ENCODE results near the gene TSPAN32.
"Not testable (repeated sequence)": the region's sequence is repeated elsewhere in the genome, so short reads cannot be mapped to it uniquely, and the experiment has no call there.

TSPAN32 gene

GRCh38 chr11:2333486-2334205 lies 31.8 kb downstream of the TSPAN32 start:
- DNase-seq (ENCODE audit: low spot score) = not testable (repeated sequence)

DNA sequence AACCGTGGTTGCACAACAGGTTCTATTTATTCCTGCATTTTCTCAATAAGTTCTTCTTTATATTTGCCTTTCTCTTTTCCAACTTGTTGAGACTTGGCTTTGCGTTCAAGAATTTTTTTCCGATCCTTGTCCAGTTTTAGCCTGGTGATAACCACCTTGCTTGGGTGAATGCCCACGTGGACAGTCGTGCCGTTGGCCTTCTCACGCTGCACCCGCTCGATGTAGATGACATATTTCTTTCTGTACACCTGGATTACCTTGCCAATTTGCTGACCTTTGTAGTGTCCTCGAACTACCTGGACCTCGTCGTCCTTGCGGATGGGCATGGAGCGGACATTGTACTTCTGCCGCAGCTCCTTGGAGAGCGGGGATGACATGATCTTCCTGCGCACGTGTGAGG lies 33.5 kb downstream of the TSPAN32 start:
- DNase-seq (ENCODE audit: low spot score) = not testable (repeated sequence)

GRCh38 chr11:2338760-2339159 lies 36.9 kb downstream of the TSPAN32 start:
- DNase-seq (ENCODE audit: low spot score) = not testable (repeated sequence)

DNA sequence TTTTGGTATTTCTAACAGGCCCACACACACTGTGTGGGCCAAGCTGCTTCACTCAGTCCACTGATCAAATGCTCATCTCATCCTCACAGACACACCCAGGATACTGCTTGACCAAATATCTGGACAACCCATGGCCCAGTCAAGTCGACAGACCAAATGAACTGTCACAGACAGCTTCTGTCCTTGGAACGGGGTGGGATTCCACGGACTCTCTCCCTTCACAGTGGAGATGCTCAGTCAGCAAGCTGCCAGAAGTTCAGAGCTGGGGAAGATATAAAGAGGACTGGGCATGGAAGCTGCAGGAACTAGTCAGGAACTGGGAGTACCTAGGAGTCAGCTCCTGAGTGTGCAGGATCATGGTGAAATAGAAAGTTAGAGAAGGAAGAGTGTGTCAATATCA lies 40.7 kb downstream of the TSPAN32 start:
- no peak for DNase-seq (ENCODE audit: low spot score)

GRCh38 chr11:2342981-2343380 lies 41.2 kb downstream of the TSPAN32 start:
- no peak for DNase-seq (ENCODE audit: low spot score)

- DNase-seq (ENCODE audit: low spot score) = no peak
Measured at GRCh38 chr11:2343502-2343901, 41.7 kb downstream of the TSPAN32 start.

DNA sequence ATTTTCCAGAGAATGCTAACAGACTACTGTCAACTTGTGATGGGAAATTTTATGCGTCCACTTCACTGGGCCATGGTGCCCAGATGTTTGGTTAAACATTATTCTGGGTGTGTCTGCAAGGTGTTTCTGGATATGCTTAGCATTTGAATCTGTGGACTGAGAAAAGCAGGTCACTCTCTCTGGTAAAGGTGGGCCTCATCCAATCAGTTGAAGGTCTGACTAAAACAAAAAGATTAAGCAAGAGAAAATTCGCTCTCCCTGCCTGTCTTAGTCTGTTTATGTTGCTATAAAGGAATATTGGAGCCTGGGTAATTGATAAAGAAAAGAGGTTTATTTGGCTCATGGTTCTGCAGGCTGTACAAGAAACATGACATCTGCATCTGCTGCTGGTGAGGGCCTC lies 43.2 kb downstream of the TSPAN32 start:
- no peak for DNase-seq (ENCODE audit: low spot score)

- no peak for DNase-seq (ENCODE audit: low spot score)
Measured at GRCh38 chr11:2346014-2346413, 44.2 kb downstream of the TSPAN32 start.

GRCh38 chr11:2346586-2347307 lies 44.9 kb downstream of the TSPAN32 start:
- DNase-seq (ENCODE audit: low spot score) = no peak

DNA sequence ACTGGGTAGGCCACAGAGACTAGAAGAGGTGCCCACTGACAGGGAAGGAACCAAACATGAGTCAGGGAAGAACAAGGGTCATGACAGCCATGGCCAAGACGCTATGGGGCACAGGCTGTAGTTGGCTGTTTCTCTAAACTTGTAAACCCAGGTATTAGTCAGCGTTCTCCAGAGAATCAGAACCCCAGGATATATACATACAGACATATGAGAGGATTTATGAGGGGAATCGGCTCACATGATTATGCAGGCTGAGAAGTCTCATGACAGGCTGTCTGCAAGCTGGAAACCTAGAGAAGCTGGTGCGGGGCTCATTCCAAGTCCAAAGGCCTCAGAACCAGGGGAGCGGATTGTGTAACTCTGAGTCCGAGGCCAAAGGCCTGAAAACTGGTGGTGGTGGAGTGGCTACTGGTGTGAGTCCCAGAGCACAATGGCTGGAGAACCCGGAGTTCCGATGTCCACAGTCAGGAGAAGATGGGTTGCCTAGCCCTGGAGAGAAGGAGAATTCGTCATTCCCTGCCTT lies 45.6 kb downstream of the TSPAN32 start:
- no peak for DNase-seq (ENCODE audit: low spot score)

DNA sequence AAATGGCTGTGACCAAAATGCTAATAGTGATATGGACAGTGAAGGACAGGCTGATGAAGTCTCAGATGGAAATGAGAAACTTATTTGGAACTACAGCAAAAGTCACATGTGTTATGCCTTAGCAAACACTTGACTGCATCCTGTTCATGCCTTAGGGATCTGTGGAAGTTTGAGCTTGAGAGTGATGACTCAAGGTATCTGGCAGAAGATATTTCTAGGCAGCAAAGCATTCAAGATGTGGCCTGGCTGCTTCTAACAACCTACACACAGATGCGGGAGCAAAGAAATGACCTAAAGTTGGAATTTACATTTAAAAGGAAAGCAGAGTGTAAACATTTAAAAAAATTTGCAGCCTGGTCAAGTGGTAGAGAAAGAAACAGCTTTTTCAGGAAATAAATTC lies 47.2 kb downstream of the TSPAN32 start:
- DNase-seq (ENCODE audit: low spot score) = no peak

DNA sequence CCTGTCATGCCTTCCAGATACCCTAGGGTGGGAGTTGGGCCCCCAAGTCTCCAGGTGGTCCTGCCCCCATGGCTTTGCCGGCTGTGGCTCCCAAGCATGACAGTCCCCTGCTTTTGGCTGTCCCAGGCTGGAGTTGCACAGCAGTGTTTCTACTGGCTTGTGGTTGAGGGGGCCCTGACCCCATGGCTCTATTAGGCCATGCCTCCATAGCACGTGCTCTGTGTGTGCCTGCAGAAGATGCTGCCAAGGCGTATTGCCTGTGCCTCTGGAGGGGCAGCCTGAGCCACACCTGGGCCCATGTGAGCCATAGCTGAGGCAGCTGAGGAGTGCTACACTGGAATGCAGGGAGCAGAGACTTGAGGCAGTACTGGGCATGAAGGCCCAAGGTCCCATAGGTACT lies 49.9 kb downstream of the TSPAN32 start:
- no peak for DNase-seq (ENCODE audit: low spot score)

DNA sequence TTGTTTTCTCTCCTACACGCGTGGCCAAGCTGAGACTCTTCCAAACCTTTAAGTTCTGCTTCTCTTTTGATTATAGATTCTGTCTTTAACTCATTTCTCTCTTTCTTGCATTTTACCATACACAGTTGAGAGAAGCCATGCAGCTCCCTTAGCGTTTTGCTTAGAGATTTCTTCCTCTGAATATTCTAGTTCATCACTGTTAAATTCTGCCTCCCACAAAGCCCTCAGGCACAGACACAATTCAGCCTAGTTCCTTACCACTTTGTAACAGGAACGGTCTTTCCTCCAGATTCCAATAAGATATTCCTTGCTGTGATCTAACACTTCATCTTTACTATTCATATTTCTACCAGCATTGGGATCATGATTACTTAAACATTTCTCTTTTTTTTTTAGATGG lies 50.6 kb downstream of the TSPAN32 start:
- DNase-seq (ENCODE audit: low spot score) = no peak

GRCh38 chr11:2355000-2355644 lies 53.3 kb downstream of the TSPAN32 start:
- no peak for DNase-seq (ENCODE audit: low spot score)

DNA sequence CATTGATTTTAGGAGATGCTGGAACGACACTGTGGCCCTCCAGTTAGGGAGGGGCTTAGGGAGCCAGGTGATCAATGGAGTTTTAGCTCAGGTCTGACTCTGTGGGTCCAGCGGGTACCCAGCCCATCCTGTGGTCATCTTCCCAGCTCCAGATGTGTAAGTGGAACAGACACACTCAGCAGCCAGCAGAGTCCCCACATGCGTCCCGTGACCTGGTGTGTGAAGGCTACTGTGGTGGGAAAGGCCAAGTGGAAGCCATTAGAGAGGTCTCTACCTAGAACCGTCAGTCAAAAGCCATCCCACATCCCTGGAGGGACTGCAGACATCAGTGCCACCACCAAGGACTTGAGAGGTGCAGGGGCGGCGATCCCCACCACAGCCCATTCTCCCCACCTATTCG lies 55.4 kb downstream of the TSPAN32 start:
- no peak for DNase-seq (ENCODE audit: low spot score)

DNA sequence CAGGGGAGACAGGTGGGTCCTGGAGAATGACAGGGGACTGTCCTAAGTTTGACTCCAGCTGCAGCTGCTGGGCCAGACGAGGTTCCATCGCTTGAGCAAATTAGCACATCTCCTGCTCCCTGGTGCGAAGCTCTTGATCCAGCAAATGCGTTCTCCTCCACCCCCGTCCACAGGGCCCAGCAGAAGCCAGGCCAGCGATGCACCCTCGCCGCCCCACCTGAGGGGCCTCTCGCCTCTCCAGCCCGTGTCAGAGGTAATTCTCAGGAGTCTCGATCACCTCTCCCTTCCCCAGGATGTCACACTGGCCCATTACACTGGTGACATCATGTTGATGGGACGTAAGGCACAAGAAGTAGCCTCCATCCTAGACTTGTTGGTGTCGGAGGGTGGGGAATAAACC lies 55.8 kb downstream of the TSPAN32 start:
- not testable (repeated sequence) for DNase-seq (ENCODE audit: low spot score)

DNA sequence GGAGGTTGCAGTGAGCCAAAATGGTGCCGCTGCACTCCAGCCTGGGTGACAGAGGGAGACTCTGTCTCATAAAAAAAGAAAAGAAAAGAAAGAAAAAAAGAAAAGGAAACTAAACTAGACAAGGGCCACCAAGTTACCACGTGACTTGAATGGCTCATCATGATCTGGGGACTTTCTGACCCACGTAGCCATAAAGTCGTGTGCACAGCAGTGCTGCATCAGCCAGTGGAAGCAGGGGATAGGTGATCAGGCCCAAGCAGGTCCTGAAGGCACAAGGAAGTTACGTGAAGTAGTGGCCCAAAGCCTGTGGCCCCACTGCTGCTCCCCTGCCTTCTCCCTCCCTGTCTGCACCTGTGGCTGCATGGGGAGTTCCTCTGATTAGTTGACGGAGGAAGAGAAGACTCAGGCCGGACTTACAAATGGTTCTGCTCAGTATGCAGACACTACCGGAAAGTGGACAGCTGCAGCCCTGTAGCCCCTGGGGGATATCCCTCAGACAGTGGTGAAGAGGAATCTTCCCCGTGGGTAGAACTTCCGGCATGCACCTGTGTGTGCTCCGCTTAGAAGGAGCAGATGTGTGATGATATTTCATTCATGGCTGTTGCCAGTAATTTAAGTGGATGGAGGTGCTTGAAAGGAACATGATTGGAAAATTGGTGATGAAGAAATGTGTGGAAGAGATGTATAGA lies 57.1 kb downstream of the TSPAN32 start:
- no peak for DNase-seq (ENCODE audit: low spot score)

DNA sequence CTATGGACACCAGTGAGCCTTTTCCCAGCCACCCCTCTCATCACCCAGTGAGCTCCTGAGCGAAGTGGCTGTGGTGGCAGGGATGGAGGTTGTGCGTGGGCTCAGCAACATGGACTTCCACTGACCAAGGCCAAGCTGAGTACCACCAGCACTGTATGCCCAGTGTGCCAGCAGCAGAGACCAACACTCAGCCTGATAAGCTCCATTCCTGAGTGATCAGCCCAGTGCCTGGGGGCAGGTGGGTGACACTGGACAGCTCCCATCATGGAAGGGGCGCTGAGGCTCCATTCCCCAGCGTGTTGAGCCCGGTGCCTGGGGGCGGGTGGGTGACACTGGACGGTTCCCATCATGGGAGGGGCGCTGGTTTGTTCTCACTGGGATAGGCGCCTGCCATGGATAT lies 57.7 kb downstream of the TSPAN32 start:
- DNase-seq (ENCODE audit: low spot score) = no peak

DNA sequence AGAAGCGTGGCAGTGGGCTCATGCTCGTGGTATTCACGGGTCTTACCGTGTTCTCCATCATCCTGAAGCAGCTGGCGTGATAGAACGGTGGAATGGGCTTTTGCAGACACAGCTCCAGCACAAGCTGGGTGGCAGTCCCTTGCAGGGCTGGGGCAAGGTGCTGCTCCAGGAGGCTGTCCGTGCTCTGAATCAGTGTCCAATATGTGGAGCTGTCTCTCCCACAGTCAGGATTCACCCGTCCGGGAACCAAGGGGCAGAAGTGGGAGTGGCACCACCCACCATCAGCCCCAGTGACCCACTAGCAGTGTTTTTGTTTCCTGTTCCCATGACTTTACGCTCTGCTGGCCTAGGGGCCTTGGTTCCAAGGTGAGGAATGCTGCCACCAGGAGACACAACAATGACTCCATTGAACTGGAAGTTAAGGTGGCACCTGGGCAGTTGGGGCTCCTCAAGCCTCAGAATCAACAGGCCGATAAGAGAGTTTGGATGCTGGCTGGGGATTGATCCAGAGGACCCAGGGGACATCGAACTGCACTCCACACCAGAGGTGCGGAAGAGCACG lies 58.3 kb downstream of the TSPAN32 start:
- DNase-seq (ENCODE audit: low spot score) = no peak

DNA sequence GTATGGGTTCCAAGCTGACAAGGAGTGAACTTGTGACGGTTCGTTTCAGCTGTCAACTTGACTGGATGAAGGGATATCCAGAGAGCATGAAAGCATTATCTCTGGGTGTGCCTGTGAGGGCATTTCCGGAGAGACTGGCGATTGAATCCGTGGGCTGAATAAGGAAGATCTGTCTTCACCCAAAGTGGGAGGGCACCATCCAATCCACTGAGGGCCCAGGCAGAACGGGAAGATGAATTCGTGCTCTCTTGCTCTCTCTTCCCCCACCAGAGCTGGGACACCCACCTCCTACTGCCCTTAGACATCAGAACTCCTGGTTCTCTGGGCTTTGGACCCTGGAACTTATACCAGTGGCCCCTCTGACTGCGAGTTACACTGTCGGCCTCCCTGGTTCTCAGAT lies 59.8 kb downstream of the TSPAN32 start:
- DNase-seq (ENCODE audit: low spot score) = no peak

GRCh38 chr11:2362414-2362813 lies 60.6 kb downstream of the TSPAN32 start:
- no peak for DNase-seq (ENCODE audit: low spot score)

DNA sequence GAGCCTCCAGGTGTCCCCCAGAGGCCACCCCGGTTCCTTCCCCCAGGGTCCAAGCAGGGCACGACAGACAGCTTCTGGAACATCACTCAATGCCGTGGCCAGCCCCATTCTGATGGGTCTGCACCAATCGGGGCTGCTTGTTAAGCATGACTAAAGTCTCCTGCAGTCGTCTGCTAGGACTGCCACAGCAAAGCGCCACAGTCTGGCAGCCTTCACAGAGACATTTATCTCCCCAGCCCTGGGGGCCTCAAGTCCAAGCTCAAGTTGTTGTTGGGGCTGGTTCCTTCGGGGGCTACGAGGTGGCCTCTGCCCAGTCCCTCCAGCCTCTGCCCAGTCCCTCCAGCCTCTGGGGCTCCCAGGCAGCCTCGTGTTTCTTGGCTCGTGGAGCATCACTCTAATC lies 61.3 kb downstream of the TSPAN32 start:
- DNase-seq (ENCODE audit: low spot score) = no peak

Measured in SK-N-DZ (cell line).